8988T (cell line): ENCODE results near the gene SORCS3.

Source experiments
- DNase-seq: peaks from one replicate; pipeline ENCODE4 v3.0.0; 2011

Gene SORCS3

GRCh38 chr10:105026566-105026965 is 385.5 kb downstream of the SORCS3 start:
- DNase-seq: no peak

DNA sequence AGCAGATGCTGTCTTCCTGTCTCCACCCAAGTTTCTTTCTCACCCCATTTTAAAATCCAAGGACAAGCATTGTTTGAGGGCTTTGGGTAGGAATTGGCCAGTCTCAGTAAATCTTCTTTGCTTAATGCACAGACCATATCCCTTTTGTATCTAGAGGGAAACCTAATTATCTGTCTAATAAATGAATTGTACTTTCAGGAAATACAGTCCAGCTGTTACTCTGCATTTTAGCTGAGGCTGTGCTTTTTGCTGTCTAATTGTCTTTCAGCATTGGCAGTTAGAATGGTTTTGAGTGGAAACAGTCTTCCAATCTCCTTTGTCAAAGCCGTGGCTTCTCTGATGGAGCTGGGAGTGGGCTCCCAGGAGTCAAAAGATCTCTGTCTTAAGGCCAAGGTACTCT is 388.2 kb downstream of the SORCS3 start:
- DNase-seq: no peak

DNA sequence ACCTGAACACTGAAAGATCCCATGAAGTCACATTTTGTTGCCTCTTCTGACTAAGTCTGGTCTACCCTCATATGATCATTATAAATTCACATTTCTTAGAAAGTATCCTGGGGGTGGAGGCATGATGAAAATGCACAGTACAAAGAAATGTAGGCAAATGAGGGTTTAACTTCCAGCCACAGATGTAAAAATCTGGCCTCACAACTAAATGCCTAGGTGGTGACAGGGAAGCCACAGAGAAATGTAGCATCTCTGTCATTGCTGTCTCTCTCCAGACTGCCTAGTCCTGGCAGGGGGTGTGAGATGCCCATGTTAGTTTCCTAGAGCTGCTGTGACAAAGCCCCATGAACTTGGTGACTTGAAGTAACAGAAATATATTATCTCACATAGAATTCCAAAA is 395.9 kb downstream of the SORCS3 start:
- DNase-seq: no peak

- no peak for DNase-seq
Observed at GRCh38 chr10:105041956-105042355, 400.9 kb downstream of the SORCS3 start.

DNA sequence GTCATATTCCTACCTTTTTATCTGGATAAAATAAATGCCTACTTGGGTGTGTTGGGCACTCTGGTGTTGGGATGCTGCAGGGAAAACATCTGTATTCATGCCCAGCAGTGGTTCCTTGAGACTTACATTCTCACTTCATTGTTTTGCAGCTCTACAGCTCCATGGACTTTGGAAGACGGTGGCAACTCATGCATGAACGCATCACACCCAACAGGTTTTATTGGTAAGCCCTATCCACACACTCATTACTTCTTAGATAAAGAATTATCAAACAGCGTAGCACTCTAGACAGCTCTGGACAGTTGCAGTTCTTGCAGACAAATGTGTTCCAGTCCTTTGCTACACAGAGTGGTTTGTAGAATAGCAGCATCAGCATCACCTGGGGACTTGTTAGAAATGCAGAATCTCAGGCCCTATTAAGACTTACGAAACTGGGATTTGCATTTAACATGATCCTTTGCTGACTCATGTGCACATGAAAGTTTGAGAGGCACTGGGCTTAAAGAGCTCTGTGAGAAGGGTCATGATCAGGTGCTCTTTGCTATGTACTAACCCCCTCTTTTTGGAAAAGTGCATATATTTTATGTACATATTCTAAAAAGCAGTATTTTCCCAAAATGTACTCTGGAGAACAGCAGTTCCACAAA is 401.9 kb downstream of the SORCS3 start:
- DNase-seq: no peak

DNA sequence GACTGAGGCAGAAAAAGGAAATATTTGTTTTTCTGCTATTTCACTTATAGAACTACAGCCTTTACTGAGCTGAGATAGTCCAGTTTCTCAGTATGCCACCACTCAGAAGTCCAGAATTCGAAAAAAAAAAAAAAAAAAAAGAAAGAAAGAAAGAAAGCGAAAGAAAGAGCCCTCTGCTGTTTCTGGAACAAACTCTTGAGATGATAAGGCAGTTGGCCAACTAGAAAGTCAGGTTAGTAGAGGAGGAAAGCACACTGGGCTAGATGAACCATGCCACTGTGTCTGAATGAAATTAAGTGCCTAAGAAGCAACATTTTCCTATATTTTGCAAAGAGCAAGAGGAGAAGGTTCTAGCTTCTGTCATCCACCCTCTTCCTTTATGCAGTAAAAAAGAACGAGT is 403.8 kb downstream of the SORCS3 start:
- no peak for DNase-seq

- no peak for DNase-seq
Observed at GRCh38 chr10:105056413-105056812, 415.3 kb downstream of the SORCS3 start.

DNA sequence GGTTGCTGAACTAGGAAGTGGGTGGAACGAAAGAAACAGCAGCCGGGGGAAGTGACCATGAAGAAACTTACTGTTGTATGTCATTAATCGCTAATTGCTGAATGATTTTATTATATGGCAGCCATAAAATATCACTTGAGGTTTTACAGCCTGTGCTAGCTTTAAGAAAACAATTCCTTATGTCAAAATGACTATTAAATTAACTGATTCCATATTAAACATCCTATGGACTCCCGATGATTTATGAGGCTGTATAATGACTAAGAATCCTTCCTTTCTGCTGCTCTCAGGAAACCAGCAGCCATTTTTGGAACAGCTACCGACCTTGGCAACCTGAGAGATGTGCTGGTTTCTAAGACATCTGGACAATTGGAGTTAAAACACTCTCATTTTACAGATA is 421.9 kb downstream of the SORCS3 start:
- no peak for DNase-seq

GRCh38 chr10:105063796-105064195 is 422.7 kb downstream of the SORCS3 start:
- DNase-seq: peak; percentile 17

- no peak for DNase-seq
Observed at GRCh38 chr10:105068497-105068896, 427.4 kb downstream of the SORCS3 start.

DNA sequence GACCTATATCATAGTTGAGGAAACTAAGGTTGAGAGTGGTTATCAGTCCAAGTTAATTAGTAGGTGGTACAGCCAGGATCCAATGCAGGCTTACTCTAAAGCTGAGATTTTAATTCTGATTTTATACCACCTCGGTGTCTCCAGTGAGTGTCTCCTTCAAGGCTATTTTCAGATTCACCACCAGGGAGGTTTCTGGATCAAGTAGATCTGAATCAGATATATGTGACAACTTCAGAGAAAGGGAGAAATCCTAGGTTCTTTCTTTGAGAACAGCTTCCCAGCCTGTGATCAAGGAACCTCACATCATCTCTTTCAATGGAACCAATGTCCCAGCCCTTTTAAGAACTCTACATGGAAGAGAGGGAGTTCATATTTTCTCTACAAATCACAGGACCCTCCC is 429.2 kb downstream of the SORCS3 start:
- DNase-seq: no peak

GRCh38 chr10:105070952-105071351 is 429.9 kb downstream of the SORCS3 start:
- DNase-seq: no peak

- no peak for DNase-seq
Observed at GRCh38 chr10:105071980-105072379, 430.9 kb downstream of the SORCS3 start.

GRCh38 chr10:105073999-105074398 is 432.9 kb downstream of the SORCS3 start:
- no peak for DNase-seq

- DNase-seq: no peak
Observed at GRCh38 chr10:105075031-105075430, 433.9 kb downstream of the SORCS3 start.

DNA sequence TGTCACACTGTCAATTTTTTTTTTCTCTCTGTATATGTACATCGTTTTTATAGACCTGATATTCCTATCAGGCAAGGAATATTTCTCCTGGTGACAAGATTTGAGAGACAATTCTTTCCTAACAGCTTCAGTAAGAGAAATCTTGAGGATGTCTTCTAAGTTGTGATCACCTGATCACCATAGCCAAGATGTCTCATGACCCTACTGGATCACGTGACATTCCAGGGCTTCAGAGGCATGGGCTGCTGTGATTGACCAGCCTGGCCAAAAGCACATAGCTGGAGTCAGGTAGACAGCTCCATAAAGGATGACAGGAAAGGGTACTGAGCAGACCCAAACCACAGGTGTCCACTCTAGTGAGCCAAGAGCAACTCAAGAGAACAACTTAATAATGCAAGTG is 444.9 kb downstream of the SORCS3 start:
- DNase-seq: no peak

GRCh38 chr10:105094048-105094447 is 453.0 kb downstream of the SORCS3 start:
- no peak for DNase-seq

- no peak for DNase-seq
Observed at GRCh38 chr10:105096316-105096715, 455.2 kb downstream of the SORCS3 start.

- DNase-seq: no peak
Observed at GRCh38 chr10:105102977-105103376, 461.9 kb downstream of the SORCS3 start.

DNA sequence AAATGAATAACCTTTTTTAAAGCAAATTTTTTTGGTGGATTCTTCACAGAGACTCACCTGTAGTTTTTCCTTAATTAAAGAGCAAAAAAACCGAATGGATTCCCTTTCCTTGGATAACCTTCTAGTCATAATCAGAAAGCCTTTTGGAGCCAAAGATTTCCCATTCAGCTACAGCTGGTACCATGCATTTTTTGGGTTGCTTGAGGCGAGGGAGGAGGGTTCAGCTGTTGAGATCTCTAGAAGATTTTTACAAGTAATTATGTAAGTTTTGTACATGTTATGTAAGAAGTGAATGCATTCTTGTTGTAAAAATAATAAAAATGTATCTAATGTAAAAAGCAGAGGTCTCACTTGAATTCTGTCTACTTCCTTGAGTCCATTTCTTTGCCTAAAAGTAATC is 463.2 kb downstream of the SORCS3 start:
- no peak for DNase-seq

GRCh38 chr10:105109164-105109563 is 468.1 kb downstream of the SORCS3 start:
- no peak for DNase-seq

DNA sequence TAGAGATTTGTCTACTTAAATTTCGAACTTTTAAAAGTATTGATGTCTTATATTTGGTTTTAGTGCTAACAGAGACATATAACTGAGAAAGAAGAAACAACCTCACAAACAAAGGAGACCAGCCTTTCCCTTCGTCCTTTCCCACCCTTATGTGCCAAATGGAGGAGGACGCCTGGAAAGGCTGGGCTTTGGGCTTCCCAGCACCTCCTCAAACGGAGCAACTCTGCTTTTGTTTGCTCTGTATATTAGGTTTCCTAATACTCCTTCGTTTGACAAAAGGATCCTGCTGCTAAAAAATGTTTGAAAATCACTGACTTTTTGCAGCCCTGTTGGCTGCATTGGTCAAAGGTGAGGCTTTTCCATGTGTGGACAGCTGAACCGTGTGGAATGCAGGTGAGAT is 471.8 kb downstream of the SORCS3 start:
- no peak for DNase-seq

DNA sequence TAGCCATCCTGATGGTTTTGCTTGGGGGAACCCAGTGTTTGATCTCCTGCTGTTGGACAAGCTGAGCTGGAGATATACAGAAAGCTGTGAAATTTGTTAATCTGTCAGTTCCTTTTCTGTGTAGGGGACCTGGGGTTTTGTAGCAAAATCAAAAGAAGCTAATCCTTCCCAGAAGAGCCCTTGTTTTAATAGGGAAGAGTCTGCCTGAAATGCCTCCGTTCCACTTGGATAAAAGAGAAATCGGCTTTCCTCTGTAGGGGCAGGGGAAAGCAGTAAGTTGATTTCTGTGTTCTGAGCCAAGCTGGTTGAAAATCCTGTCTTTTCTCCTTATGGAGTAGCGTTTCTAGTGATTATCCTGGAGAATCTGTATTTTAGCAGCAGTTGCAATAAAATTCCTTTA is 472.6 kb downstream of the SORCS3 start:
- DNase-seq: no peak

GRCh38 chr10:105121743-105122142 is 480.7 kb downstream of the SORCS3 start:
- no peak for DNase-seq

DNA sequence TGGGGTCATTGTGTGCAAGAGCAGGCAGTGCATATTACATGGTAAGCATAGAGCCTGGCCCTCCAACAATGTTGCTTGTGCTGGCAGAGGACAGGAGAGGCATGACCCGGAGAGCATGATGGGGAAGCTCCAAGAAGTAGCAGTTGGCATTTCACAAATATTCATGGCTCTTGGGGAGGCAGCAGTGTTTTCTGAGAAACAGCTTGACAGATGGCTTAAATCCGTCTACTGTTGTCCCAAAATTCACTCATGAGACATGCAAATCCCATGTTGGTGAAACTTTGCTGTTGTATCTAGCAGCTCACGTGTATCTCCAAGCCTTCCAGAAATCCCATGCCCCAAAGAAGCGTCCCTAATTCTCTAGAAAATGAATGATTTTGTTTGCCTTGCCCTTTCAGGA is 487.0 kb downstream of the SORCS3 start:
- no peak for DNase-seq

DNA sequence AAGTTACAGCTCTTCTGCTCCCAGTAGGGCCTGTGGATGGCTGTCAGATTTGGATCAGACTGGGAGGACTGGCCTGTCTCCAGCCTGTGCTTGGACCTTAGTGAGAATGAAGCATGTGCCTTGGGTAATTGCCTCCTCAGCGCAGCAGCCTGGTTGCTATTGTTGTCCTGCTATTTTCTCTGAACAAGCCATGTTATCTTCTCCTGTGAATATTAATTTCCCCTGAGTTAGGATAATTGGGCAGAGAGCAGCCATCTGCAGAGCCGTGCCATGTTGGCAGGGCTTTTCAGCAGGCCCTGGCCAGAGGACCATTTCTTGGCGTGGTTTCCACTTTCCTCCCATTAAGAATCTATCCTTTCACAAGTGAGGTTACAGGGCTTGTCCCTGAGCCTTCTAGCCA is 497.3 kb downstream of the SORCS3 start:
- DNase-seq: no peak
